Right kidney (tissue), 1 donor: ENCODE measurements around the gene SLC39A11.
"Not testable (repeated sequence)": the region's sequence is repeated elsewhere in the genome, so short reads cannot be mapped to it uniquely, and the experiment has no call there.

ENCODE experiments used
- DNase-seq: peaks from one replicate; pipeline ENCODE4 v3.0.0-alpha.2; 2016

The SLC39A11 gene

GRCh38 chr17:72782985-72783701, 309.3 kb downstream of the SLC39A11 start:
- DNase-seq: no peak

- DNase-seq: not testable (repeated sequence)
Observed at GRCh38 chr17:72782437-72782836, 310.1 kb downstream of the SLC39A11 start.

- DNase-seq: no peak
Observed at GRCh38 chr17:72778169-72779151, 314.0 kb downstream of the SLC39A11 start.

- no peak for DNase-seq
Observed at GRCh38 chr17:72775919-72776318, 316.6 kb downstream of the SLC39A11 start.

- no peak for DNase-seq
Observed at GRCh38 chr17:72775237-72775636, 317.3 kb downstream of the SLC39A11 start.

- peak; percentile 34 for DNase-seq
Observed at GRCh38 chr17:72774236-72774635, 318.3 kb downstream of the SLC39A11 start.

GRCh38 chr17:72773225-72773624, 319.3 kb downstream of the SLC39A11 start:
- not testable (repeated sequence) for DNase-seq

- DNase-seq: no peak
Observed at GRCh38 chr17:72772331-72772821, 320.1 kb downstream of the SLC39A11 start.

- no peak for DNase-seq
Observed at GRCh38 chr17:72771734-72772133, 320.8 kb downstream of the SLC39A11 start.

GRCh38 chr17:72766761-72767356, 325.6 kb downstream of the SLC39A11 start:
- no peak for DNase-seq

GRCh38 chr17:72765368-72766153, 326.9 kb downstream of the SLC39A11 start:
- DNase-seq: no peak

- no peak for DNase-seq
Observed at GRCh38 chr17:72764632-72765041, 327.9 kb downstream of the SLC39A11 start.

GRCh38 chr17:72763981-72764380, 328.5 kb downstream of the SLC39A11 start:
- no peak for DNase-seq

- not testable (repeated sequence) for DNase-seq
Observed at GRCh38 chr17:72761893-72762575, 330.5 kb downstream of the SLC39A11 start.

- DNase-seq: no peak
Observed at GRCh38 chr17:72761431-72761830, 331.1 kb downstream of the SLC39A11 start.

GRCh38 chr17:72760368-72760767, 332.1 kb downstream of the SLC39A11 start:
- no peak for DNase-seq

GRCh38 chr17:72759301-72759700, 333.2 kb downstream of the SLC39A11 start:
- no peak for DNase-seq

GRCh38 chr17:72756256-72756655, 336.2 kb downstream of the SLC39A11 start:
- DNase-seq: no peak

GRCh38 chr17:72754513-72754912, 338.0 kb downstream of the SLC39A11 start:
- no peak for DNase-seq

- no peak for DNase-seq
Observed at GRCh38 chr17:72751746-72752145, 340.7 kb downstream of the SLC39A11 start.

- DNase-seq: no peak
Observed at GRCh38 chr17:72749119-72749572, 343.3 kb downstream of the SLC39A11 start.
